Natural killer cell (primary cell): Measurements from ENCODE around the gene PCDHGA1. TPM values are rescaled to one million over a fixed set of nuclear protein-coding genes. Genes with fewer than 3 reads are reported as not detected.

Experiments used
- ATAC-seq, 3 donors: fragments of 150-1000 bp in 2 of 3; fragments of 200-7000 bp in 1 of 3; cut with Tn5 transposase; 1 replicate in 1 of 3; 2 replicates in 2 of 3; pipeline ENCODE4 v1.10.0; 2021; ENCODE audit warnings: mild to moderate bottlenecking in 2 of 3, moderate library complexity in 2 of 3
- DNase-seq, 2 donors: peaks; one replicate each; pipeline versions ENCODE4 v3.0.0 to v3.0.0-alpha.2; 2013 to 2021; ENCODE audit warnings: mixed read lengths in 1 of 2
- H3K27ac ChIP-seq: one replicate; pipeline ENCODE4 v1.5.1; 2013; ENCODE audit warnings: mild to moderate bottlenecking, low read length
- H3K27me3 ChIP-seq: one replicate; pipeline ENCODE4 v1.6.1; 2013; ENCODE audit warnings: low read length; ENCODE audit not compliant: control insufficient read depth, insufficient read depth
- H3K36me3 ChIP-seq: one replicate; pipeline ENCODE4 v1.6.1; 2013; ENCODE audit warnings: low read length; ENCODE audit not compliant: control insufficient read depth, insufficient read depth
- H3K4me1 ChIP-seq: one replicate; pipeline ENCODE4 v1.6.1; 2013; ENCODE audit warnings: low read length; ENCODE audit not compliant: control insufficient read depth, insufficient read depth
- H3K4me3 ChIP-seq: one replicate; pipeline ENCODE4 v1.5.1; 2013; ENCODE audit warnings: low read length
- H3K9me3 ChIP-seq: one replicate; pipeline ENCODE4 v1.6.1; 2013; ENCODE audit warnings: low read length; ENCODE audit not compliant: control insufficient read depth, insufficient read depth
- H3K27ac Mint-ChIP-seq, 2 donors: one replicate each; pipeline ENCODE4 v1.8.0; 2022; ENCODE audit warnings: mild to moderate bottlenecking in 2 of 2, mixed read lengths in 2 of 2, moderate library complexity in 1 of 2
- H3K27me3 Mint-ChIP-seq, 2 donors: one replicate each; pipeline ENCODE4 v1.8.0; 2022; ENCODE audit warnings: low read depth in 2 of 2, mixed read lengths in 2 of 2
- H3K36me3 Mint-ChIP-seq: one replicate; pipeline ENCODE4 v1.8.0; 2022; ENCODE audit warnings: mixed read lengths
- H3K4me1 Mint-ChIP-seq, 2 donors: one replicate each; pipeline ENCODE4 v1.8.0; 2022; ENCODE audit warnings: mixed read lengths in 2 of 2
- H3K4me3 Mint-ChIP-seq: one replicate; pipeline ENCODE4 v1.8.0; 2022; ENCODE audit warnings: mild to moderate bottlenecking, moderate library complexity, mixed read lengths
- H3K9me3 Mint-ChIP-seq, 2 donors: one replicate each; pipeline ENCODE4 v1.8.0; 2022; ENCODE audit warnings: mixed read lengths in 2 of 2
- WGBS: methylation state at CpG from one replicate; pipeline ENCODE4 v1.1.7; 2013; ENCODE audit warnings: missing lambda C conversion rate; ENCODE audit not compliant: insufficient coverage; 5-methylcytosine and 5-hydroxymethylcytosine counted together
- intact Hi-C: fragments of 100-400 bp; cut with micrococcal nuclease; formaldehyde crosslinking; loops from one replicate; pipeline ENCODE4 v1.14.2; 2022
- total RNA-seq, 4 donors: library from RNA; stranded (reverse); fragments of 120-200 nt in 1 of 4; gene quantifications; one replicate each; pipeline versions ENCODE4 v1.2.3 to v1.2.4, GENCODE V29; 2013 to 2022
- TF ChIP-seq, protein P1 (sequence below): fragments of 200-600 bp; IDR thresholded peaks from one replicate; pipeline ENCODE4 v1.8.0; 2022; ENCODE audit warnings: antibody characterized with exemption

Gene PCDHGA1
- total RNA-seq, 3 donors from 2014 or later (not counting 1 experiment from before 2014, with no cell fraction given), result not detected

DNA sequence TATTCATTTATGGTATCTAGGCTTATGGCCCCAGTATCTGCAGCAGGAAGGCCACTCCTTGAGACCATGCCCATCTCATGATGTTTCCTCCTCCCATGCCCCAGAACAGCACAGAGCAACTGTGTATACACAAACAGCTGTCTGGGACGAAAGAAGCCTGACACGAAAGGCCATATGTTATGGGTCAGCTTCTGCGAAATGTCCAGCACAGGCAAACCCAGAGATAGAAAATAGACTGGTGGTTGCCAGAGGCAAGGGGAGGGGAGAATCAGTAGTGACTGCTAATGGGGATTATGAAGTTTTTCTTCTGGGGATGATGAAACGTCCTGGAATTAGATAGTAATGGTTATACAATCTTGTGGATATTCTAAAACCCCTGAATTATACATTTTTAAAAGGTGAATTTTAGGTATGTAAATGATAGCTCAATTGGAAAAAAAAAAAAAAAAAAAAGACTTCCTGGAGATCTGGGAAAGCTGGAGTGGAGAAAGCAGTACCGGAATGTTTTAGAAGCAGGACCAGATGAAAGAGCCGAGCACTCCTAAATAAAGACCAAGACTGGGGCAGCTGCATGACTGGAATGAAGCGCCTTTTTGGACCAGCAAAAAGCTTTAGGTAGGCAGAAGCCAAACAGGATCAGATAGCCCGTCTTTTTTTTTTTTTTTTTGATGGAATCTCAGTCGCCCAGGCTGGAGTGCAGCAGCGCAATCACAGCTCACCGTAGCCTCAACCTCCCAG lies 187.7 kb downstream of the PCDHGA1 start:
- intact Hi-C loops, result no loop called here
- Mint-ChIP-seq H3K27me3 (no peaks in the 10 kb centered on the region), H3K27ac (peak overlapping the region; percentile 37 to 71), H3K4me3 (no peak overlapping the region), H3K4me1 (peaks cover 59 to 69% of the 10 kb centered on the region in 2 donors), H3K36me3 (peaks cover 15% of the 10 kb centered on the region), H3K9me3 (no peaks in the 10 kb centered on the region)
- no peak for DNase-seq
- TF ChIP-seq, protein P1, sequence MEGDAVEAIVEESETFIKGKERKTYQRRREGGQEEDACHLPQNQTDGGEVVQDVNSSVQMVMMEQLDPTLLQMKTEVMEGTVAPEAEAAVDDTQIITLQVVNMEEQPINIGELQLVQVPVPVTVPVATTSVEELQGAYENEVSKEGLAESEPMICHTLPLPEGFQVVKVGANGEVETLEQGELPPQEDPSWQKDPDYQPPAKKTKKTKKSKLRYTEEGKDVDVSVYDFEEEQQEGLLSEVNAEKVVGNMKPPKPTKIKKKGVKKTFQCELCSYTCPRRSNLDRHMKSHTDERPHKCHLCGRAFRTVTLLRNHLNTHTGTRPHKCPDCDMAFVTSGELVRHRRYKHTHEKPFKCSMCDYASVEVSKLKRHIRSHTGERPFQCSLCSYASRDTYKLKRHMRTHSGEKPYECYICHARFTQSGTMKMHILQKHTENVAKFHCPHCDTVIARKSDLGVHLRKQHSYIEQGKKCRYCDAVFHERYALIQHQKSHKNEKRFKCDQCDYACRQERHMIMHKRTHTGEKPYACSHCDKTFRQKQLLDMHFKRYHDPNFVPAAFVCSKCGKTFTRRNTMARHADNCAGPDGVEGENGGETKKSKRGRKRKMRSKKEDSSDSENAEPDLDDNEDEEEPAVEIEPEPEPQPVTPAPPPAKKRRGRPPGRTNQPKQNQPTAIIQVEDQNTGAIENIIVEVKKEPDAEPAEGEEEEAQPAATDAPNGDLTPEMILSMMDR, result no peak
- Histone ChIP-seq H3K9me3 (no peaks in the 10 kb centered on the region), H3K36me3 (peaks cover 77% of the 10 kb centered on the region), H3K4me3 (no peak overlapping the region), H3K27me3 (no peaks in the 10 kb centered on the region), H3K27ac (no peak overlapping the region), H3K4me1 (peaks cover 38% of the 10 kb centered on the region)
- ATAC-seq, result no peak
- 97% methylated on average over 7 of the region's 11 CpGs for WGBS

DNA sequence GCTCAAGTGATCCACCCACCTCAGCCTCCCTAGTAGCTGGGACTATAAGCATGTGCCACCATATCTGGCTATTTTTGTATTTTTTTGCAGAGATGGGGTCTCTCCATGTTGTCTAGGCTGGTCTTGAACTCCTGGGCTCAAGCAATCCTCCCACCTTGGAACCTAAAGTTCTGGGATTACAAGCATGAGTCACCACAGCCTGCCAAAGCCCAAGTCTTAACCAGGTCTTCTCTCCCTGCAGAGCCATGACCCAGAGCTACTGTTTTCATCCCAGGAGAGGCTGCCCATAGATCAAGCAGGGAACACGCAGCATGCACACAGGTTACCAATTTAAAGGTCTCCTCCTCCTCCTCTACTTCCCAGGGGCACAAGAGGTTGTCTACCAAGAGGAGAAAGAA lies 188.3 kb downstream of the PCDHGA1 start:
- no peaks in the 10 kb centered on the region for H3K9me3 ChIP-seq
- no peak for ATAC-seq
- H3K27me3 ChIP-seq, result no peaks in the 10 kb centered on the region
- Mint-ChIP-seq H3K4me3 (no peak overlapping the region), H3K4me1 (peaks cover 54 to 63% of the 10 kb centered on the region in 2 donors), H3K27me3 (no peaks in the 10 kb centered on the region), H3K36me3 (peaks cover 15% of the 10 kb centered on the region), H3K9me3 (no peaks in the 10 kb centered on the region), H3K27ac (peak overlapping the region in 1 of 2 donors; percentile 71)
- no peak for DNase-seq
- TF ChIP-seq, protein P1, result no peak
- 67% methylated on average over 1 of the region's 1 CpG for WGBS
- H3K27ac ChIP-seq, result no peak overlapping the region
- no peak overlapping the region for H3K4me3 ChIP-seq
- intact Hi-C loops, result no loop called here
- peaks cover 83% of the 10 kb centered on the region for H3K36me3 ChIP-seq
- H3K4me1 ChIP-seq, result peaks cover 32% of the 10 kb centered on the region

DNA sequence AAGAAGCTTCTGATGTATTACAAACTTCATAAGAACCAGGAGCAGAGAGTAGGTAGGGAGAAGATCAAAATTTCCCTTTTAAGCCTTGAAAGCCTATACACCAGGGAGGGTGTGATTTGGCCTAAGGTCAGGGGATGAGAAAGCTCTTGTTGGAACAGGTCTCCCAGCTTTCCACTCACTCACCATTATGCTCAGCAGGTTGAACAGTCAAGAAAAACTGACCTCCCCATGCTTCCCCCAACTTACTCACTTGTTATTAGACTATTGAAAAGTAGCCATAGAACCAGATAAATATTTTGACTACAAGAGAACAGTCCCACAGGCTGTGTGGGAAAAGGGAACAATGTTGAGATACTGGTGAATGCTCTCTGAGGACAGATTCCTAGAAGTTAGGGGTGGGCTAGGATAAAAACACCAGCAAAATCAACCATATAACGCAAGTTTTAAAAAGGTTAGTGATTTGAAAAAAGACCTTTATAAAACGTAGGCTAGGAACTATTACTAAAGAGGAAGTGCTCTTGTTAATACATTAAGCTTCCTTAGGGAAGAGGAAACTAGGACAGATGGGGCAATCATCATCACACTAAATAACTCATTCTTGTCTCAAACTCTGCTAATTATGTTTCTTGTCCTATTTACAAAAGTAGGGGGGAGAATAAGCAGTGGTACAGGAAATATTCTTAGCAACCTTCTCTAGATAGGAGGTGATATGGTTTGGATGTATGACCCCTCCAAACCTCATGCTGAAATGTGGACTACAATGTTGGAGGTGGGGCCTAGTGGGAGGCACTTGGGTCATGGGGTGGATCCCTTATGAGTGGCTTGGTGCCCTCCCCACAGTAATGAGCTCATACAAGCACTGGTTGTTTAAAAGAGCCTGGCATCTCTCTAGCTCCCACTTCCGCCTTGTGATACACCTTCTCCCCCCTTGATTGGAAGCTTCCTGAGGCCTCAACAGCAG lies 189.6 kb downstream of the PCDHGA1 start:
- no peak overlapping the region for H3K4me3 Mint-ChIP-seq
- peaks cover 89% of the 10 kb centered on the region for H3K36me3 ChIP-seq
- H3K27me3 Mint-ChIP-seq, result no peaks in the 10 kb centered on the region
- no peak overlapping the region for H3K27ac ChIP-seq
- no peak overlapping the region for H3K4me3 ChIP-seq
- H3K27ac Mint-ChIP-seq, result peak overlapping the region; percentile 36 to 71
- H3K27me3 ChIP-seq, result no peaks in the 10 kb centered on the region
- DNase-seq (no peak), ATAC-seq (no peak)
- WGBS, result 100% methylated on average over 1 of the region's 3 CpGs
- no peaks in the 10 kb centered on the region for H3K9me3 Mint-ChIP-seq
- intact Hi-C loops, result no loop called here
- H3K4me1 ChIP-seq, result peaks cover 19% of the 10 kb centered on the region
- peaks cover 15% of the 10 kb centered on the region for H3K36me3 Mint-ChIP-seq
- peaks cover 48 to 60% of the 10 kb centered on the region in 2 donors for H3K4me1 Mint-ChIP-seq
- no peaks in the 10 kb centered on the region for H3K9me3 ChIP-seq
- TF ChIP-seq, protein P1, result no peak
